Progenitor cell of endocrine pancreas (in vitro differentiated cells): ENCODE data around the gene SDHC. TPM values are rescaled to one million over a fixed set of nuclear protein-coding genes. Genes with fewer than 3 reads are reported as not detected.
A peak's percentile ranks its signal among the peaks of the same experiment; 100 is the strongest.
"Not testable (repeated sequence)": the region's sequence is repeated elsewhere in the genome, so short reads cannot be mapped to it uniquely, and the experiment has no call there.

Experiments used
- DNase-seq: peaks from one replicate; pipeline ENCODE4 v3.0.0; 2021; ENCODE audit warnings: low spot score; ENCODE audit not compliant: unreplicated experiment
- H3K27ac Mint-ChIP-seq: 2 replicates; pipeline ENCODE4 v1.8.0; 2021; ENCODE audit warnings: mild to moderate bottlenecking, moderate library complexity, mixed read lengths
- H3K27me3 Mint-ChIP-seq: 2 replicates; pipeline ENCODE4 v1.8.0; 2021; ENCODE audit warnings: mixed read lengths
- H3K36me3 Mint-ChIP-seq: 2 replicates; pipeline ENCODE4 v1.8.0; 2022; ENCODE audit warnings: mixed read lengths; ENCODE audit not compliant: insufficient read depth
- H3K4me1 Mint-ChIP-seq: 2 replicates; pipeline ENCODE4 v1.8.0; 2021; ENCODE audit warnings: low read depth, mixed read lengths
- H3K4me3 Mint-ChIP-seq: 2 replicates; pipeline ENCODE4 v1.8.0; 2021; ENCODE audit warnings: low read depth, mild to moderate bottlenecking, moderate library complexity, mixed read lengths
- H3K9me3 Mint-ChIP-seq: 2 replicates; pipeline ENCODE4 v1.8.0; 2021; ENCODE audit warnings: low read depth, mixed read lengths
- CTCF ChIP-seq: fragments of 200-600 bp; sonication (generic); IDR thresholded peaks from one replicate; pipeline ENCODE4 v1.5.0; 2021; ENCODE audit warnings: antibody characterized with exemption, mild to moderate bottlenecking; ENCODE audit not compliant: unreplicated experiment
- total RNA-seq: library from RNA; stranded (reverse); gene quantifications from 2 replicates; pipeline ENCODE4 v1.2.1, GENCODE V29; 2021

SDHC gene
- total RNA-seq, 1 donor from 2014 or later, result 167 TPM

- Mint-ChIP-seq H3K27ac (peak overlapping the region; percentile 98), H3K4me3 (peak overlapping the region; percentile 89), H3K36me3 (no peaks in the 10 kb centered on the region), H3K9me3 (no peaks in the 10 kb centered on the region), H3K27me3 (peaks cover 23% of the 10 kb centered on the region), H3K4me1 (peaks cover 4% of the 10 kb centered on the region)
- TF ChIP-seq CTCF, result no peak
- peak; percentile 91 for DNase-seq
Observed at GRCh38 chr1:161389691-161390558, 75.7 kb downstream of the SDHC start.

DNA sequence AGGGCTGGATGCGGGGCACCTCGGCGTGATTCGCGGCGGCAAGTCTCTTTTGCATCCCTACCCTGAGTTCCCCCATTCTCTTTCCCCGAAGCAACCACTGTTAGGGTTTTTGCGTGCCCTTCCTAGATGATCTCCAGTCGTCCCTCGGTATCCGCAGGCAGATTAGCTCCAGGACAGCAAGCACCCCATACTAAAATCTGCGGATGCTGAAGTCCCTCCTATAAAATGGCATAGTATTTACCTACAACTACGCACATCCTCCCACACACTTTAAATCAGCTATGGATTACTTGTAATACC is 76.3 kb downstream of the SDHC start:
- TF ChIP-seq CTCF, result no peak
- DNase-seq, result no peak
- Mint-ChIP-seq H3K27ac (peak overlapping the region; percentile 91), H3K27me3 (peaks cover 23% of the 10 kb centered on the region), H3K9me3 (no peaks in the 10 kb centered on the region), H3K4me3 (peak overlapping the region; percentile 89), H3K36me3 (no peaks in the 10 kb centered on the region), H3K4me1 (peaks cover 4% of the 10 kb centered on the region)

DNA sequence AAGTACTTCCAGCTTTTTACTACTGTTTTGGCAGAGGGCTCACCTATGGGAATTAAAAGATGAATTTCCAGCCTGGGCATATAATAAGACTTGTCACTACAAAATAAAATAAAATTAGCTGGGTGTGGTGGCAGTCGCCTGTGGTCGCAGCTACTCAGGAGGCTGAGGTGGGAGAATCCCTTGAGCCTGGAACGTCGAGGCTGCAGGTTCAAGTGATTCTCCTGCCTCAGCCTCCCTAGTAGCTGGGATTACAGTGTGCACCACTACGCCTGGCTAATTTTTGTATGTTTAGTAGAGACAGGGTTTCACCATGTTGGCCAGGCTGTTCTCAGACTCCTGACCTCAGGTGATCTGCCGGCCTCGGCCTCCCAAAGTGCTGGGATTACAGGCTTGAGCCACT is 77.0 kb downstream of the SDHC start:
- not testable (repeated sequence) for H3K9me3 Mint-ChIP-seq, H3K4me1 Mint-ChIP-seq, DNase-seq, H3K36me3 Mint-ChIP-seq, H3K27ac Mint-ChIP-seq
- Mint-ChIP-seq H3K4me3 (peak overlapping the region; percentile 89), H3K27me3 (peaks cover 23% of the 10 kb centered on the region)

DNA sequence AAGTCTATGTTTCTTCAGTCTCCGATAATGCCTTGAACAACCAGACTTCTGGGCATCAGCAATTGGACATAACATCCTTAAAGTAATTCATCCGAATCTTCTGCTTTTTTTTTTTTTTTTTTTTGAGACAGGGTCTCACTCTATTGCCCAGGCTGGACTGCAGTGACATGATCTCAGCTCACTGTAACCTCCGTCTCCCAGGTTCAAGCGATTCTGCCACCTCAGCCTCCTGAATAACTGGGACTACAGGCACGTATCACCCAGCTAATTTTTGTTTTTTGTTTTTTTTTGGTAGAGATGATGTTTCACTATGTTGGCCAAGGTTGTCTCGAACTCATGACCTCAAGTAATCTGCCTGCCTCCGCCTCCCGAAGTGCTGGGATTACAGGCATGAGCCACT is 77.4 kb downstream of the SDHC start:
- H3K36me3 Mint-ChIP-seq, result no peaks in the 10 kb centered on the region
- H3K27ac Mint-ChIP-seq, result no peak overlapping the region
- no peaks in the 10 kb centered on the region for H3K9me3 Mint-ChIP-seq
- no peak for TF ChIP-seq CTCF
- H3K4me3 Mint-ChIP-seq, result peak overlapping the region; percentile 58
- no peak for DNase-seq
- peaks cover 4% of the 10 kb centered on the region for H3K4me1 Mint-ChIP-seq
- peaks cover 23% of the 10 kb centered on the region for H3K27me3 Mint-ChIP-seq

GRCh38 chr1:161393151-161393550 is 79.0 kb downstream of the SDHC start:
- H3K27ac Mint-ChIP-seq, result no peak overlapping the region
- H3K4me3 Mint-ChIP-seq, result no peak overlapping the region
- DNase-seq, result no peak
- TF ChIP-seq CTCF, result no peak
- H3K36me3 Mint-ChIP-seq, result no peaks in the 10 kb centered on the region
- H3K27me3 Mint-ChIP-seq, result peaks cover 23% of the 10 kb centered on the region
- peaks cover 4% of the 10 kb centered on the region for H3K4me1 Mint-ChIP-seq
- H3K9me3 Mint-ChIP-seq, result no peaks in the 10 kb centered on the region

- H3K27me3 Mint-ChIP-seq, result peaks cover 17% of the 10 kb centered on the region
- not testable (repeated sequence) for H3K27ac Mint-ChIP-seq, H3K9me3 Mint-ChIP-seq, H3K36me3 Mint-ChIP-seq, DNase-seq
- H3K4me1 Mint-ChIP-seq, result peaks cover 12% of the 10 kb centered on the region
- peak overlapping the region; percentile 37 for H3K4me3 Mint-ChIP-seq
Observed at GRCh38 chr1:161397038-161397437, 82.9 kb downstream of the SDHC start.
